Upper lobe of left lung (tissue), 6 donors: Measurements from ENCODE around the gene RER1. TPM values are rescaled to one million over a fixed set of nuclear protein-coding genes. Genes with fewer than 3 reads are reported as not detected.

Source experiments
- ATAC-seq, 2 donors: fragments of 200-7000 bp; cut with Tn5 transposase; one replicate each; pipeline ENCODE4 v1.9.1; 2022; ENCODE audit warnings: mild to moderate bottlenecking in 2 of 2, moderate library complexity in 2 of 2; ENCODE audit not compliant: low FRiP score in 2 of 2
- DNase-seq, 2 donors: peaks; one replicate each; pipeline ENCODE4 v3.0.0-alpha.2; 2019 to 2020
- H3K27ac ChIP-seq, 4 donors: fragments of 200-600 bp; sonication (generic); one replicate each; pipeline ENCODE4 v1.5.1; 2016 to 2019
- H3K27me3 ChIP-seq, 4 donors: fragments of 200-600 bp; sonication (generic); one replicate each; pipeline ENCODE4 v1.5.1; 2017 to 2019
- H3K36me3 ChIP-seq, 4 donors: fragments of 200-600 bp; sonication (generic); one replicate each; pipeline ENCODE4 v1.5.1; 2016 to 2019
- H3K4me1 ChIP-seq, 4 donors: fragments of 200-600 bp; sonication (generic); one replicate each; pipeline ENCODE4 v1.5.1; 2018 to 2019
- H3K4me3 ChIP-seq, 4 donors: fragments of 200-600 bp; sonication (generic); one replicate each; pipeline ENCODE4 v1.5.1; 2017 to 2019; ENCODE audit warnings: mild to moderate bottlenecking in 2 of 4, moderate library complexity in 1 of 4
- H3K9me3 ChIP-seq, 4 donors: fragments of 200-600 bp; sonication (generic); one replicate each; pipeline ENCODE4 v1.5.1; 2018 to 2019
- CTCF ChIP-seq, 6 experiments: fragments of 450-650 bp in 4 of 6; fragments of 200-600 bp in 2 of 6; sonication (generic) in 2 of 6; IDR thresholded peaks; one replicate each; pipeline ENCODE4 v1.5.1; 2016 to 2019; ENCODE audit warnings: antibody characterized with exemption in 6 of 6
- EP300 ChIP-seq, 4 donors: sonication (generic); formaldehyde crosslinking; IDR thresholded peaks; one replicate each; pipeline ENCODE4 v1.5.1; 2017; ENCODE audit warnings: antibody characterized with exemption in 4 of 4, control low read depth in 2 of 4
- POLR2A ChIP-seq, 4 donors: fragments of 450-650 bp; IDR thresholded peaks; one replicate each; pipeline ENCODE4 v1.5.1; 2016 to 2017; ENCODE audit warnings: antibody characterized with exemption in 4 of 4, mild to moderate bottlenecking in 2 of 4
- POLR2AphosphoS5 ChIP-seq, 2 donors: sonication (generic); formaldehyde crosslinking; IDR thresholded peaks; one replicate each; pipeline ENCODE4 v1.5.1; 2017; ENCODE audit warnings: antibody characterized with exemption in 2 of 2
- WGBS, 2 donors: methylation state at CpG; one replicate each; pipeline ENCODE4 v1.1.5; 2017 to 2018; 5-methylcytosine and 5-hydroxymethylcytosine counted together
- total RNA-seq, 6 donors: library from RNA; depleted of rRNA in 4 of 6; stranded (reverse); fragments of >200 nt in 4 of 6; gene quantifications; one replicate each; pipeline versions ENCODE4 v1.1.0 to v1.2.1, GENCODE V29; 2016 to 2021
- donor health status: DM: no; HTN: no; CAD: no; lungs with moderate emphysema.
- donor health status: DM: no; HTN: yes; CAD: no; lungs with severe emphysema.

Gene RER1
- total RNA-seq, 6 donors from 2014 or later, result 48.2 to 133 (median 61.1) TPM

DNA sequence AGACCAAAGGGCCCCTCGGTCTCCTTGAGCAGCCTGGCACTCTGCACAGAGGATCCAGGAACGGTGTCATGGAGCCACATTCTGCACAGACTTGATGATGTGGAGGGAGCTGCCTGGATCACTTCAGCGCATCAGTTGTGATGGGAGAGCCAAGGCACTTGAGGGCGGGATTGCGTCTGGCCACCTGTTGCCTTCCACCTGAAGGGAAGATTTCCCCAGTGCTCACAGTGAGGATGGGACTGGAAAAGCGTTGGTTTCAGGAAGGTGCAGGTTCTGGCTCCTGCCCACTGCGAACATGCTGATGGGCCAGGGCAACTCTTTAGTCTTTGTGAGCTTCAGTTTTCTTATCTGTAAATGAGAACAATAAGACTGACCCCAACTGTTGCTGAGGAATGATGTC, 2.6 kb downstream of the RER1 start:
- H3K27ac ChIP-seq, result no peak overlapping the region
- TF ChIP-seq POLR2AphosphoS5 (IDR thresholded peaks at IDR 0.05), result no peak
- no peak for TF ChIP-seq CTCF (IDR thresholded peaks at IDR 0.05)
- TF ChIP-seq EP300 (IDR thresholded peaks at IDR 0.05), result no peak
- TF ChIP-seq POLR2A (IDR thresholded peaks at IDR 0.05), result no peak
- H3K9me3 ChIP-seq, result no peaks in the 10 kb centered on the region
- WGBS, 2 donors, result 87 to 90% methylated on average over 4 to 7 of the region's 7 CpGs
- H3K27me3 ChIP-seq, result no peaks in the 10 kb centered on the region
- DNase-seq (no peak), ATAC-seq (no peak)
- peaks cover 12 to 59% (median 33%) of the 10 kb centered on the region in 4 donors for H3K36me3 ChIP-seq
- H3K4me3 ChIP-seq, result no peak overlapping the region
- peaks cover 27 to 41% (median 33%) of the 10 kb centered on the region in 4 donors for H3K4me1 ChIP-seq

DNA sequence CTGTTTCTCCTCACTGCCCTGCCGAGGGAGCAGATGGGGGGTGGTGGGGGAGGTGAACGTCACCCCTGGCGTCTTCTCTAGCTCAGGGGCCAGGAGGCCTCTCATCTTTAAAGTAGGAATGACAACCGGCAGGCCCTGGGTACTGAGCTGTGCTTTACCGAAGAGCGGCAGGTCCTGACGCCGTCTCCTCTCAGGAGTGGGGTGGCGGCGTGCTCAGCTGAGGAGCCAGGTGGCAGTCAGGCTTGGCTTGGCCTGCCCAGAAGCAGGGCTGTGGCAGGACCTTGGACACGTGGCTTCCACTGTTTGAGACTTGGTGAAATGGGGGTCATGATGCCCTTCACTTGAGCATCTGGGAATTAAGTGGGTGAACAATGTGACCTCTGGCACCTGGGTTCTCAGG, 3.1 kb downstream of the RER1 start:
- no peak overlapping the region for H3K27ac ChIP-seq
- WGBS, 2 donors, result 85 to 87% methylated on average over 11 of the region's 11 CpGs
- no peak for DNase-seq

DNA sequence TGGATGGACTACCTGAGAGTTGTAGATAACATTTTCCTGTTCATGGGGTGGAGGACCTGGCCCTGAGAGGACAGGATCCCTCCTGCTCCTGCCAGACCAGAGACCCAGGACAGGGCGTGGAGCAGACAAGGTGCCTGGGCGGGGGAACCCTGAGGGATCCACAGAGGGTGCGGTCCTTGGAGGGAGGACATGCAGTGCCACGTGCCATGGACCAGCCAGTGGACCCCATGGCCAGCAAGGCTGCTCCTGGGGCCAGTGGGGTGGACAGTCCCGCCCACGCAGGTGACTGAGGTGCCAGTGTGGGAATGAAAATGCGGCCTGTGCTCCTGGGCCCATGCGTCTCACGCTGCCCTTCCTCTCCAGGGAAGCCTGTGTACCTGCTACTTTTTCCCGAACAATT, 3.6 kb downstream of the RER1 start:
- ATAC-seq, result no peak
- TF ChIP-seq CTCF (IDR thresholded peaks at IDR 0.05) (no peak), POLR2A (IDR thresholded peaks at IDR 0.05) (no peak), POLR2AphosphoS5 (IDR thresholded peaks at IDR 0.05) (no peak), EP300 (IDR thresholded peaks at IDR 0.05) (no peak)
- 96% methylated on average over 9 to 10 of the region's 10 CpGs for WGBS, 2 donors

More for the DNA sequence above, 3.1 kb downstream of the RER1 start:
- Histone ChIP-seq H3K36me3 (peaks cover 13 to 64% (median 38%) of the 10 kb centered on the region in 4 donors), H3K4me1 (peaks cover 27 to 41% (median 33%) of the 10 kb centered on the region in 4 donors), H3K4me3 (no peak overlapping the region), H3K27me3 (no peaks in the 10 kb centered on the region), H3K9me3 (no peaks in the 10 kb centered on the region)
- ATAC-seq, result no peak
- no peak for TF ChIP-seq POLR2AphosphoS5 (IDR thresholded peaks at IDR 0.05)
- TF ChIP-seq CTCF (IDR thresholded peaks at IDR 0.05), result no peak
- no peak for TF ChIP-seq POLR2A (IDR thresholded peaks at IDR 0.05)
- TF ChIP-seq EP300 (IDR thresholded peaks at IDR 0.05), result no peak

GRCh38 chr1:2396059-2396458, 4.4 kb downstream of the RER1 start:
- no peak for DNase-seq
- TF ChIP-seq EP300 (IDR thresholded peaks at IDR 0.05) (no peak), POLR2AphosphoS5 (IDR thresholded peaks at IDR 0.05) (no peak), CTCF (IDR thresholded peaks at IDR 0.05) (no peak), POLR2A (IDR thresholded peaks at IDR 0.05) (no peak)
- Histone ChIP-seq H3K27me3 (no peaks in the 10 kb centered on the region), H3K27ac (no peak overlapping the region), H3K36me3 (peaks cover 23 to 77% (median 49%) of the 10 kb centered on the region in 4 donors), H3K9me3 (no peaks in the 10 kb centered on the region), H3K4me3 (no peak overlapping the region), H3K4me1 (peaks cover 16 to 30% (median 24%) of the 10 kb centered on the region in 4 donors)
- ATAC-seq, result no peak
- WGBS, 2 donors, result 82 to 89% methylated on average over 17 of the region's 17 CpGs

More for the DNA sequence above, 3.6 kb downstream of the RER1 start:
- no peak for DNase-seq
- no peaks in the 10 kb centered on the region for H3K27me3 ChIP-seq
- peaks cover 18 to 69% (median 43%) of the 10 kb centered on the region in 4 donors for H3K36me3 ChIP-seq
- H3K9me3 ChIP-seq, result no peaks in the 10 kb centered on the region
- no peak overlapping the region for H3K27ac ChIP-seq
- H3K4me3 ChIP-seq, result no peak overlapping the region
- H3K4me1 ChIP-seq, result peaks cover 23 to 38% (median 32%) of the 10 kb centered on the region in 4 donors

- Histone ChIP-seq H3K9me3 (no peaks in the 10 kb centered on the region), H3K4me1 (peaks cover 16 to 29% (median 24%) of the 10 kb centered on the region in 4 donors), H3K36me3 (peaks cover 23 to 79% (median 50%) of the 10 kb centered on the region in 4 donors), H3K4me3 (no peak overlapping the region), H3K27ac (no peak overlapping the region), H3K27me3 (no peaks in the 10 kb centered on the region)
- no peak for DNase-seq
- TF ChIP-seq CTCF (IDR thresholded peaks at IDR 0.05) (no peak), POLR2AphosphoS5 (IDR thresholded peaks at IDR 0.05) (no peak), EP300 (IDR thresholded peaks at IDR 0.05) (no peak), POLR2A (IDR thresholded peaks at IDR 0.05) (no peak)
- whole genome bisulfite sequencing, 2 donors, result 86 to 93% methylated on average over 5 of the region's 5 CpGs
- ATAC-seq, result no peak
Measured at GRCh38 chr1:2396476-2396875, 4.8 kb downstream of the RER1 start.
